Measurements from ENCODE around the gene ACOX3.

Gene ACOX3

DNA sequence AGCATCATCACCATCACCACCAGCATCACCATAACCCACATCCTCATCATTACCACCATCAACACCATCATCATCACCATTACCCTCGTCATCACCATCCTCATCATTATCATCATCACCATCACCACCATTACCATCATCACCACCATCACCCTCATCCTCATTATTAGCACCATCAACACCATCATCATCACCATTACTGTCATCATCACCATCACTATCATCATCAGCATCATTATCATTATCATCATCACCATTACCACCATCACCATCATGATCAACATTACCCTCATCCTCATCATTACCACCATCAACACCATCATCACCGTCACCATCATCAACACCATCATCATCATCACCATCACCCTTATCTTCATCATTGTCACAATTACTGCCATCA, 119.3 kb downstream of the ACOX3 start:
- no peak overlapping the region for H3K4me3 ChIP-seq (ENCODE audit: low read depth, low read length)
- TF ChIP-seq, protein P1, sequence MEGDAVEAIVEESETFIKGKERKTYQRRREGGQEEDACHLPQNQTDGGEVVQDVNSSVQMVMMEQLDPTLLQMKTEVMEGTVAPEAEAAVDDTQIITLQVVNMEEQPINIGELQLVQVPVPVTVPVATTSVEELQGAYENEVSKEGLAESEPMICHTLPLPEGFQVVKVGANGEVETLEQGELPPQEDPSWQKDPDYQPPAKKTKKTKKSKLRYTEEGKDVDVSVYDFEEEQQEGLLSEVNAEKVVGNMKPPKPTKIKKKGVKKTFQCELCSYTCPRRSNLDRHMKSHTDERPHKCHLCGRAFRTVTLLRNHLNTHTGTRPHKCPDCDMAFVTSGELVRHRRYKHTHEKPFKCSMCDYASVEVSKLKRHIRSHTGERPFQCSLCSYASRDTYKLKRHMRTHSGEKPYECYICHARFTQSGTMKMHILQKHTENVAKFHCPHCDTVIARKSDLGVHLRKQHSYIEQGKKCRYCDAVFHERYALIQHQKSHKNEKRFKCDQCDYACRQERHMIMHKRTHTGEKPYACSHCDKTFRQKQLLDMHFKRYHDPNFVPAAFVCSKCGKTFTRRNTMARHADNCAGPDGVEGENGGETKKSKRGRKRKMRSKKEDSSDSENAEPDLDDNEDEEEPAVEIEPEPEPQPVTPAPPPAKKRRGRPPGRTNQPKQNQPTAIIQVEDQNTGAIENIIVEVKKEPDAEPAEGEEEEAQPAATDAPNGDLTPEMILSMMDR (IDR thresholded peaks at IDR 0.05; ENCODE audit: borderline replicate concordance, insufficient read depth, low read depth, low read length), result no peak

DNA sequence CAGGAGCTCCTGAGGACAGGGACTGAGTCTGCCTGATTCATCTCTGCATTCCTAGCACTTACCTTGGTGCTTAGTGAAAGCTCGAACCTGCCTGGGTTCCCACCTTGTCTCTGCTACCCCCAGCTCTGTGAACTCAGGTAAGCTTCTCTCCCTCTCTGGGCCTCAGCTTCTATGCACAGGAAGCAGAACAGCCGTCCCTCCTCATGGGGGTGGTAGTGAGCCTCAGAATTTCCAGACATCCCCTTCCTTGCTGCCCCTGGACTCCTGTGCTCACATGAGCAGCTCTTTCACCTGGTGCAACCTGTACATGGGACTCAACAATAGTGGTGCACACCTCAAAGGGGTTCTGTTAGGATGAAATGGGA, 120.2 kb downstream of the ACOX3 start:
- TF ChIP-seq, protein P1 (IDR thresholded peaks at IDR 0.05; ENCODE audit: borderline replicate concordance, insufficient read depth, low read depth, low read length), result peak; percentile 28; the same call in 1 of the 2 replicates
- H3K4me3 ChIP-seq (ENCODE audit: low read depth, low read length), result no peak overlapping the region

DNA sequence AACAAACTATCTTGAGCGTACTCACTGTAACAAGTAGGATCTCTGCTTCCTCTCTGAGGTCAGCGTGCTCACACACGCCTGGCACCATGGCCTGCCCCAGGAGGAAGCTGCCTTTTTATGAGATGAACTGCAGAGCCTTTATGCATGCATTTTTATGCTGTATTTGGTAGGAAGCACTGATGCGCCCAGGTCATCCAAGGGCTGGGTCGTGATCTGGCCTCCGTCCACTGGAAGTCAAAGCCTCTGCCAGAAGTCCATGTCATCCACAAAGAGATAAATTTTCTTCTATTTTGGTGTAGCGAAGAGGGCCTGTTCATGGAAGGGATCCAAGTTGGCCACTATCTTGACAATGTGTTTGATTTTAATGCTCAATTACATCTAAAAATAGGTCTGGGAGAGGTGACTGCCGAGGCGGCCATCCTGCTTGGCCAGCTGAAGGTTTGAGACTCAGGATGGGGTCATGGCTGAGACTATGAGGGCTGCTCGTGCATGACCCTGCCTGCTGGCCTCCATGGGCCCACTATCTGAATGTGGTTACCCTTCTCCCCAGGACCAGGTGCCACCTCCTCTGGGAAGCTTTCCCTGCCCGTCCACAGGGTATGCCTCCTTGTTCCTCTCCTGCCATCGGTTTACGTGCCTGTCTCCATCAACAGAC, 120.7 kb downstream of the ACOX3 start:
- TF ChIP-seq, protein P1 (IDR thresholded peaks at IDR 0.05; ENCODE audit: borderline replicate concordance, insufficient read depth, low read depth, low read length), result no peak
- H3K4me3 ChIP-seq (ENCODE audit: low read depth, low read length), result no peak overlapping the region

DNA sequence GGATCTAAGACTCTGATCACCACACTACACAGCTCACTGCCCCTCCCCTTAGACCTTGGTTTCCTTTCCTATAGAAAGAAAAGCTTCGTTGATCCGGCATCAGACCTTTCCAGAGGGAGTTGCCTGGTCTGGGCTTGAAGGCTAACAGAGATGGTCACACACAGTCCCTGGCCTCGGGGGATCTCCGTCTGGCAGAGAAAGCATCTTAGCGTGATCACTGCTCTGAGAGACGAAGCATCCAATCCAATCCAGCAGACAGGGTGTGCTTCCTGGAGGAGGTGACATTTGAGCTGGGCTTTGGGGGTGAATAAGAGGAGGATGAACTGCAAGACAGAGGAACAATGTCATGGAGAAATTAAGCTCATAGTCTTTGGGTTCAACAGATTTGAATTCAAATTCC, 121.5 kb downstream of the ACOX3 start:
- TF ChIP-seq, protein P1 (IDR thresholded peaks at IDR 0.05; ENCODE audit: borderline replicate concordance, insufficient read depth, low read depth, low read length), result no peak
- no peak overlapping the region for H3K4me3 ChIP-seq (ENCODE audit: low read depth, low read length)

DNA sequence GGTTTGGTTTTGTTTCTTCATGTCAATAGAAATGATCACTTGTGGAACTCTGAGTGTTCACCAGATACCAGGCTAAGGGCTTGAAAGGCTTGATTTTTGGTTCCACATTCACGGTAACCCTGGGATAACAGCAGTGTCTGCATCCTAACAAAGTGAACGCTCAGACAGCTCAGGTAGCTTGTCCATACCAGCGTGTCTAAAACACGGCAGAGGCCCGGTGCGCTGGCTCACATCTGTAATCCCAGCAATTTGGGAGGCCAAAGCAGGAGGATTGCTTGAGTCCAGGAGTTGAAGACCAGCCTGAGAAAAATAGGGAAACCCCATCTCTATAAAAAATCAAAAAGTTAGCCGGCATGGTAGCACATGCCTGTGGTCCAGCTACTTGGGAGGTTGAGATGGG, 122.0 kb downstream of the ACOX3 start:
- TF ChIP-seq, protein P1 (IDR thresholded peaks at IDR 0.05; ENCODE audit: borderline replicate concordance, insufficient read depth, low read depth, low read length), result no peak
- H3K4me3 ChIP-seq (ENCODE audit: low read depth, low read length), result no peak overlapping the region

DNA sequence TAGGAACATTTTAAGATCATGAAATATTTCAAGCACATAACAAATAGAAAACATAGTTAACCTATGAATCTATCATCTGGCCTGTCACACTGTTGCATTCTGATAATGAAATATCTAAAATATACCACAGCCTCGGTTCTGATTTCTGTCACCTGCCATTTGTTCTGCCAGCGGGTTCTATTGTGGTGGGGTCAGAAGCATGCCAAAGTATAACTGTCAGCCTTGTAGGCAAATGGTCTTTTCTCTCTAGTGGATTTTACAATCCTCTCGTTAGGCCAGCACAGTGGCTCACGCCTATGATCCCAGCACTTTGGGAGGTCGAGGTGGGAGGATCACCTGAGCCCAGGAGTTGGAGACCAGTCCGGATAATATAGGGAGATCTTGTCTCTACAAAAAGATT, 123.0 kb downstream of the ACOX3 start:
- TF ChIP-seq, protein P1 (IDR thresholded peaks at IDR 0.05; ENCODE audit: borderline replicate concordance, insufficient read depth, low read depth, low read length), result no peak
- H3K4me3 ChIP-seq (ENCODE audit: low read depth, low read length), result no peak overlapping the region

DNA sequence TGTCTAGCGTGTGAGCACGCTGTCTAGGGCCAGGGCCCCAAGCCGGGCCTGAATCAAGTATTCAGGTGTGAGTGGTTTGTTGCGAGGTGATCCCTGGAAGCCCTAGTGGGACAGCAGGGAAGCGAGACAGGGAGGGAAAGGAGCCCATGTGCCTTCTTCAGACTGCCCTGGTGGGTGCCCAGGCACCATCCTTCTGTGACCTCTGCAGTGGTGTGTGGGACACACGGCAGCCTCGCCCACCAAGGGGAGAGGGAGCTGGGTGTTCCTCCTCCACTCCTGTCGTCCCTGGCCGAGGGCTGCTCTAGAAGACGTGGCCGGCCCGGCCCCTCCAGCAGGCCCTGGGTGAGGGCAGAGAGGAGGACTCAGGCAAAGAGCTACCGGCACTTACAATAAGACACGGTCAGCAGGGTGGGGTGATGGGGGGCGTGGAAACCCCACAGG, 123.6 kb downstream of the ACOX3 start:
- TF ChIP-seq, protein P1 (IDR thresholded peaks at IDR 0.05; ENCODE audit: borderline replicate concordance, insufficient read depth, low read depth, low read length), result no peak
- H3K4me3 ChIP-seq (ENCODE audit: low read depth, low read length), result no peak overlapping the region
